GM10847 (cell line): Measurements from ENCODE around the gene TNIK.

Experiments used
- POLR2A ChIP-seq: IDR thresholded peaks from 2 replicates; pipeline ENCODE4 v1.6.1; 2011; ENCODE audit not compliant: insufficient read length; ENCODE audit errors: extremely low read depth

Gene TNIK

DNA sequence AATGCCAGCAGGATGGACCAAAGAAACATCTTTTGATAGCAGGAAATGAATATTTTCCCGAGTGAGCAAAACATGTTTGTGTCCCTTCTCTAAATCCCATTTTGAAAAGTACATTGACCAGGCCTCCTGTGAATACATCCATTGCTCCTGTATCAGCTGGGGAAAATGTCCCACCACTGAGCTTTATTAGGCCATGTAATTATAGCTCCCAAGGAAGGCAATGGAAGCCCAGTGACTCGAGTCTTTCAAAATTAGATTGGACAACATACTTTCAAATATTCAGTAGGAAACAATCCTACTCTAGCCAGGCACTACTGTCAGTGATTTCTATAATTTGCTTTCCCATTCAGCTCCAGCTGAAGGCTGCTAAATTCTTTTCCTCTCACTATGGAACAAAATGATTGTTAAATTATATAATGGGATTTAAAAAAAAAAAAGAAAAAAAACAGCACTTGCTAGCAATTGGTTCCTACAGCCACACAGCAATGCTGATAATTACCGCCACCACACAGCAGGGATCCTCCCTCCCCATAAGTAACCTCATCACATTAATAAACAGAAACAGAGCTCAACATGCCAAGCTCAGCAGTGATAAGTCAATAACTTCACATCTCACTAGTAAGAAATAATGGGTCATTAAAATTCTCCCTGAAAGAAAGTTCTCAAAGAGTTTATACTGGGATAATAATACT, 261.3 kb downstream of the TNIK start:
- no peak for TF ChIP-seq POLR2A

DNA sequence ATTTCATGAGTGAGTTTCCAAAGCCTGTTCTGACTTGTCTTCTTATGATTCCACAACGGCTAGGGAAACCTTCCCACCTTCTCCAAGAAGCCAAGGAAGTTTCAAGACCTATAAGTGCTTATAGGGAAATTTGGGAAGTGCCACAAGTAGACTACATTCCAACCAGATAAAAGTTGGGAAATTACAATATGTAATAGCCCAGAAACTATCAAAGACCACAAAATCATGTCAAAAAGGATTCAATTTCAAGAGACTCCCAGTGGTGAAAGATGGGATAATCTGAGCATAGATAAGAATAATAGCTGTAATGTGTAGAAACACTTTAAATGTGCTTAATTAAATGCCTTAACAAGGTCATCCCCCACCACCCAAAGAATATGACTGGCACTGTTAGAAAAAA, 264.5 kb downstream of the TNIK start:
- no peak for TF ChIP-seq POLR2A

DNA sequence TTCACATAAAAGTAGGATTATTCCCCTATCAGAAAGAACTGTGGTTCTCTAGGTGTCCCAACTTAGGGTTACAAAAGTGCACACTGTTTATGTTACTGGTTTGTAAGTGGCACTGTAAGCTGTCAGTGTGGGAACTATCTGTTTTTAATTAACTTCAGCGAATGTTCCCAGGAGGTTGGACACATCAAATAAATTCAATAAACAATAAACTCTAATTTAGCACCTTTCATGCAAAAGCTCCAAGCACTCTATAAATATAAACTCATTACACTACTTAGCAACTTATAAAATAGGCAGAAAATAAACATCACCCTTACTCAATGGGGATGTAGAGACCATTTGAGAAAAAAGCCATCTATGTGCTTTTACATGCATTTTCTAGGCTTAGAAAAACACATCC, 265.2 kb downstream of the TNIK start:
- TF ChIP-seq POLR2A, result no peak

DNA sequence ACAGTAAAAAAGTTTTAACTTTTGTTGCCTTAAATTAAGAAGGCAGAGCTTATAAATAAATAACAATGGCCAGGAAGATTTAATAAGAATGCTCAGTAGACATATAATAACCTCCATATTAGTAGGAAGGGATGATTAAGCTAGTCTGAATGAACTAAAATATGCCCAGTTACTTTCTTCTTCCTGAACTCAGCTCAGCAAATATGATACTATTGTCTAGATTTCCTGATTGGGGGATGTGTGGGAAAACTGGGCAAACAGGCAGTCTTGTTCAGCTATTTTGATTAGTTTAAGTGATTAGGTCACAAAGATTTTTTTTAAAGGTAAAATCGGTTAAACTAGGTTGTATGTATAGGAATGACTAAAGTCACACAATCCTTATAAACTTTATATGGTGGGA, 266.5 kb downstream of the TNIK start:
- TF ChIP-seq POLR2A, result no peak

DNA sequence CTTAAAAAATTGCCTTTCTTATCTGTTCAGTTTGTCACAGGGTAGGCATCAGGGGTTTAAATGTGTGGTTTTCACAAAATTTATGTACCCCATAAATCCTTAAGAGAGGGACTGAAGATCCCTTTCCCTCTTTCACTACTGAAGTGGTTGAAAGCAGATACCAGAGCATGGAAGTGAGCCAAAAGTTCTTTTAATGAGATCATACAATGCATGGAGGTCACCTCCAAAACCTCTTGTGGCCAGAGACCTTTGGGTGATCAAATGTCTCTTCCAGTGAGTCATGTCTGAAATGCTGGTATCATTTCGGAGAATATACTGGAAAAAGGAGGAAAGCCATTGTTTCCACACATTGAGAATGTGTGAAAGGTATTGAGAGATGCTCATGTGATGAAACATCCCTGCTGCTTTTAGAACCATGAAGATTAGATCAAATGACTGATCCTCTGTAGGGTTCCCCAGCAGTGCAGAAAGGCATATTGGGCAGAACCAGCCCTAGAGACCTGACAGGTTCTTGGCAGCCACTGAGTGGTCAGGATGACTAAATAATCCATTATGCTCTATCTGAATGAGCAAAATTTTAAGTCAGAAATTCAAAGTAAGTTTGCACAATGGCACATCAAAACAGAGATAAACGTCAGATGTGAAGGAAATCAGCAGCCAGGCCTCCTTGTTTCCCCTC, 267.9 kb downstream of the TNIK start:
- TF ChIP-seq POLR2A, result no peak

DNA sequence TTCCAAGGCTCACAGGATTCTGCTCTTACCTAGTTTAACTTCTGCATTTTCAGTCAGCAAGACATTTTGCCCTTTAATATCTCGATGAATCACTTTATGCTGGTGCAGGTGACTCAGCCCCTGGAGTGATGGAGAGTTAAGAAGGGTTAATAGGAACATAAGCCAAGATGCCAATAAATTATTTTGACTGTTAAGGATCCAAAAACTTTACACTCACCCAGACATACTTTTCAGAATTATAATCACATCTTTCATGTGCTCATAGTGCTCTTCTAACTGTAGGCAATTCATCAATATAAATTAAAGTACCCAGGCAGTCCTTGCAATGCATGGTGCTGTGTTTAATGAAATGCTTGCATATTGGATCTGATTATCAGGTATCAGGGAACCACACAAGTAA, 269.5 kb downstream of the TNIK start:
- no peak for TF ChIP-seq POLR2A

DNA sequence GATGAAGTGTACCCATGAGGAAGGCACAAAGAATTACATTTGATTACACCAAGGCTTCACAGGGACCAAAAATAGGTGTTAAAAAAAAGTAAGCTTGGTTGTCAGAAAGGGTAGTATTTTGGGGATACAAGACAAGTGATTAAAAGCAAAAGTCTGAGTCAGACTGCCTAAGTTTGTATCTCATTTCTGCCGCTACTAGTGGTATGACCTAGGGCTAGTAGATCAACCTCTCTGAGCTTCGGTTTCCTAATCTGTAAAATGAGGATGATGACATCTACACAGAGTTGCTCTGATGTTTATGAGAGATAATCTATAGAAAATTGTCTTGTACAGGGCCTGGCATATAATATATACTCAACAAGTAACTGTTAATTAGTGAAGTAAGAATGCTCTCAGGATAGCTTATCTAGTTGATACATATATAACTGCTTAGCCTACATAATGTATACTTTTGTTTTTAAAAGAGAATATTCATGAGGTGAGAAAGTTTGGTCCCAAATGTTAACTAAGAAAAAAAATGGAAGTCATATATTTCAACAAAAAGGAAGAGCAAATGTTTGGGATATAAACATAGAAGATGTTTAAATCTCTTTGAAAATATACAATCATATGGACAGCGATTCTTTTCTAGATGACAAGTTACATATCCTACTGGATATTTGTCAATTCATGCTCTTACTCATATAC, 270.7 kb downstream of the TNIK start:
- TF ChIP-seq POLR2A, result no peak

DNA sequence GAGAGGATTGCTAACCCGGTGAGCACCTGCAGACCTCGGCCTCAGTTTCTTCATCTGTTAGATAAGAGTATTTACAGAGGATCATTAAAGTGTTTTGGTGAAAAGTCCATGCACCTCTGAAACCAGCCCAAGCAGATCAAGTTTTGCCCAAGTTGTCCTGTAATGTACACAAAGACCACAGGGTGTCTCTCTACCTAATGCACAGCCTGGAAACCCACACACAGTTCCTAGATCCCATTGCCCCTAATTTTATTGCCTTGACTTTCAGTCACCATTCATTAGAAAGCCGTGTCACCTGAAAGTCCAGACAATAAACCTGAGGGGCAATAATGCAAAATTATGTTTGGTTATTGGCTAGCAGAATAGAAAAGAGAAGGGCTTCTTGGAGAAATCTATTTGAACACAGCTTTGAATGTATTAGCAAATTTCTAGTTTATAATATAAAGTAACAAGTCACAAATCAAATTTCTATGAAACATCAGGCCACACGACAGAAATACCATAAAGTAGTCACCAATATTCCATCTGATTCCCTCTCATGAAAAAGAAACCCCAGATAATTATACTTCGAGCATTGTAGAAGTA, 272.4 kb downstream of the TNIK start:
- no peak for TF ChIP-seq POLR2A

DNA sequence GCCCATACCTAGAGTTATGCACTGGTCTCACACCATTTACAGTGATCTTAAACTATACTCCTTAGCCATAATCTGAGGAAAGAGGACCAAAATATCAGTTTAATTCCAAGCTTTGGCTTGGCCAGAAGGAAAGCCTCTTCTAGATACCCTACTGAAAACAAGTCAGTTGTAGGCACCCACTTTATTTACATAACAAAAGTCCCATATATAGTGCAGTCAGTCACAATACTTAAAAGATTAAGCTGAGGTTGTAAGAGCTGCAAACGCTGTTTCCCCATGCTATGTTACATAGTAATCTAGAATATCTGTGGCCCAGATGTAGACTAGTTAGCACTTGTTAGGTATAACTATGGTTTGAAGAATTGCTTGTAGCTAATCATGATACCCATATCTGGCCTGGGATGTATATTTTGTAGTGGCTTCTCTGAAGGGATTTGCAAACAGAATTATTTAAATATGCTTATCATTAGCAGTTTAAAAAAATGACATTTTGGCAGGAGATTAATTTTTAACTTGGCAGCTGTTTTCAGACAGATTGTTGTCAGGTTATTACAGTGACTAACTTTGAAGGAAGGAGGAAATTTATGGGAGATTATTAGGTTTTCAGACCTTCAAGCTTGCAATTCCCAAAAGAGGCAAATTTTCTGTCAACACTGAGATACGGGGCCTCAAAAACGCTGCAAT, 273.2 kb downstream of the TNIK start:
- no peak for TF ChIP-seq POLR2A

DNA sequence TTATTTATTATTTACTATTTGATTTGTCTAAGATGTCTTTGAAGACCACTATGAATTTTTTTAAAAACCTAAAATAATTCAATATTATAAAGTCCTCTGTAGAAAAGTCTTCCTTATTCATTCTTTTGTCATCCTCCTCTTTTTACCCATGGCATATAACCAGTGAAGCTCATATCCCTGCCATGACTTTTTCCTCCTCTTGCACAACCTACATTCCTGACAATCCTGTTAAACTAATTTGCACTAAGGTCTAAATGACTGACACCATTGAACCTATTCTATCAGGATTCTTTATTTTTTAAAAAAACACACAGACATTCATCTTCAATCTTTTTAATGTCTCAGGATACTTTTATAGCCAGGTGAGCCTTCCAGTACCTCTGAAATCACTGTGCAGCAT, 273.8 kb downstream of the TNIK start:
- no peak for TF ChIP-seq POLR2A

DNA sequence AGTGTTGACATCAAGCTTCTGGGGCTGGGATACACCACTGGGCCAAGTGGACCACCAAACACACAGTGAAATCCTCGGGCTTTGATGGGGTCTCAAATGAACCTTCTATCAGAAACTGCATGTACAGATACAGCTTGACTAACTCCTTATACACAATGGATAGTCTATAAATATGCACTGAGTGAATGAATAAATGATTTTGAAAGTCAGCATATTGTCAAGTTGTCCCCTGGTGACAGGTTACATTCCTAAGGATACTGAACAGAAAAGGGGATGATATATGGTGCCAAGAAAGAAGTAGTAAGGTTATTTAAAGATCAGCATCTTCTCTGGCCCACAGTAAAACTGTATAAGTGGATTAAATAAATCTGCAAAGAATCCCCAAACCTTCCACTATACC, 274.2 kb downstream of the TNIK start:
- no peak for TF ChIP-seq POLR2A

DNA sequence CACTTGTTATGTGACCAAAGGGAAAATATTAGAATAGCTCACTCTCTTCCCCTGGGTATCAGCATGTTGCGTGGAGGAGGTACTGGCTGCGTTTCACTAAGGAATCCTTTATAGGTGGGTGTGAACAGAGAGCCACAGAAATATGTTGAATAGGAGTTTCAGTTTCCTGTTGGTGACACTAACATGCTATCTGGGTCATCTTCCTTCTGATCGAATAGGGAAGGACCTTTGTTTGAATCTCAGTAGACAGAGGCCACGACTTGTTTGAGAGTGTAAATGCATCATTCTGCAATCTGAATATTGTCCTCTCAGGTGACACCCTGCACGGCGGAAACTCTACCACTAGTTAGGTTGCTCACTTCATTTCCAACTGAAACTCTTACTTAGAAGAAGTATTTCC, 275.8 kb downstream of the TNIK start:
- TF ChIP-seq POLR2A, result no peak

DNA sequence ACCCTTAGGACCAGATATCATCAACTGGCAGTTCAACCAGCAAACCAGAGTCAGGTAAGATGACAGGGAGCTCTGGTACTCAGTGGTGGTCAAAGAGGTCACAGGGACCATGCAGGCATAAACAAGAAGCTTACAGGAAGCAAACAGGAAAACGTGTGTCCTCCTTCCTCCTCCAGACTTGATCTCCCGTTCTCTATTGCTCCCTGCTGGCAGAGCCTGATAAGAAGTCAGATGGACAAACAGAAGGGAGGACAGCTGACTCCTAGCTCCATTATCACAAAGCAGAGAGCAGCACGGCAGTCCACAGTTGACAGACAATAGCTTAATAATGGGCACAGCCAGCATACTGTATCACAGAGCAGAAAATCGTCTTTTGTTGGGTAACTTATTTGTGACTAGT, 277.2 kb downstream of the TNIK start:
- TF ChIP-seq POLR2A, result no peak

DNA sequence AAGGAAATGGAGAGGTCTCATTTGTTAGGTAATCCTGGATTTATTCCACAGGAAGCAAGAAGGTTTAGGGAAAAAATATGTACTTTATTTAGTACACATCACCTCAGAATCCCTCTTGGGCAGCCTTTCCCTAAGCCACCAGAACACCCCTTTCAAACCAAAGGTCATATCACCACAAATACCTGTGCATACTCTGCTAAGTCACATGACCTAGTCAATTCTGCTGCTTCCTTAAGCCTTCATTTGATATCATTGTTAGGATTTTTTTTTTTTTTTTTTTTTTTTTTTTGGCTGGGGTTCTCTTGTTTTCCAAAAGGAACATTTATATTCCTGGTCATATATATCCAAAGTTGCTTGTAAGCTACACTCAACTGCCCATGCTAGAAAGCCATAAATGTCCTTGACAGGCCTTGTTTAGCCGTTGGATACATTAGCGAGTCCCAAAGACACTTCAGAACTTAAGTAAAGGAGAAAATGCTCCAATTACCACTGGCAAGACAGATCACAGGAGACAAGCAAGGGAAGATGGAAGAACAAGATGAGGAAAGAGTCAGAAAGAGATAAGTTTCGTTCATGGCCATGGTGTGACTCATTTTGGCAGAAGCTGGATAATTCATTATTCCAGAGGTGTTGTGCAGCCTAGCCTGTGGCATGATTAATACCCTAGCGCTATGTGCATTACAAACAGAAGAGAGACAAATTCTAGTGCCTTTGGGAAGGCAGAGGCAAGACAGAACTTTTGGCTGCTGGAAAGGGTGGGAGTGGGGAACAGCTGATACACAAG, 278.1 kb downstream of the TNIK start:
- TF ChIP-seq POLR2A, result no peak

DNA sequence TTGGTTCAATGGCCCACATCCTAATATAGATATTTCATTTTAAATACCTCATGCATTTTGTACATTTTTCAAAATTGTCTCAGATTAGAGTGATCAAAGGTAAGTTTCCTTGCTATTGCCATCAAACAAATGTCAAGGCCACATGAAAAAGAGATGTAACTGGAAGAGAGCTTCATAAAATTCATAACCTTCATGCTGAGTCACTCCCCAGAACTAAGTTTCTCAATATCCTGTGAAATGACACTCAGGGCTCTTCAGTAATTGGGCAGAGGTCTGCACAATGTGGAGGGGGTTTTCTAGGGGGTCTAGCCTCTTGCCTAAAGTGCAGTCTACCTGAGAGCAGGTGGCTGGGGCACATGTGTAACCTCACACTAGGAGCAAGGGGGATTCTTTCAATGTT, 281.5 kb downstream of the TNIK start:
- TF ChIP-seq POLR2A, result no peak
